ENCODE results near the gene DEK. TPM values are rescaled to one million over a fixed set of nuclear protein-coding genes. Genes with fewer than 3 reads are reported as not detected.
A peak's percentile ranks its signal among the peaks of the same experiment; 100 is the strongest.
"Not testable (repeated sequence)": the region's sequence is repeated elsewhere in the genome, so short reads cannot be mapped to it uniquely, and the experiment has no call there.

The DEK gene
- polyA plus RNA-seq, 6 donors from 2014 or later: 32.5 to 61.2 (median 52.2) TPM

DNA sequence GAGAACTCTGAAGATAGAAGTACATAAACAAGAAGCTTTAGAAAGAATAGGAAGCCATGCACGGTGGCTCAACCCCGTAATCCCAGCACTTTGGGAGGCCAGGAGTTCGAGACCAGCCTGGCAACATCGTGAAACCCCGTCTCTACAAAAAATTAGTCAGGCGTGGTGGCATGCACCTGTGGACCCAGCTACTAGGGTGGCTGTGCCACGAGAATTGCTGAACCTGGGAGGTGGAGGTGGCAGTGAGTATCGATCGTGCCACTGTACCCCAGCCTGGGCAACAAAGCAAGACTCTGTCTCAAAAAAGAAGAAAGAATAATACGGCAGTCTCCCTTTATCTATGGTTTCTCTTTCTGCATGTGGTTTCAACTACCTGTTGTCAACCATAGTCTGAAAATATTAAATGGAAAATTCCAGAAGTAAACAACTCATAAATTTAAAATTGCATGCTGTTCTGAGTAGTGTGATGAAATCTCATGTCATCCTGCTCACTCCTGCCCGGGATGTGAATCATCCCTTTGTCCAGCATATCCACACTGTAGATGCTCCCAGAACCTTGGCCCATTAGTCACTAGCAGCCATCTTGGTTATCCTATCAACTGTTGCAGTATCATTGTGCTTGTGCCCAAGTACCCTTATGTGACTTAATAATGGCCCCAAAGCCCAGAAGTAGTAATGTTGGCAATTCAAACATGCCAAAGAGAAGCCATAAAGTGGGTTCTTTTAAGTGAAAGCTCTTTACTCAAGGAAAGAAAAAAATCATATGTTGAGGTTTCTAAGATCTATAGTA, 22.1 kb downstream of the DEK start:
- ATAC-seq (ENCODE audit: low read depth in 2 of 2) (no peak), DNase-seq (no peak)
- peaks cover 0 to 2% (median 0%) of the 10 kb centered on the region in 7 donors for H3K9me3 Mint-ChIP-seq
- H3K27ac Mint-ChIP-seq: peak overlapping the region in 3 of 6 donors; percentile 38 to 56 (median 44)
- no peaks in the 10 kb centered on the region for H3K27me3 Mint-ChIP-seq
- no peak overlapping the region for H3K4me3 Mint-ChIP-seq
- peaks cover 21 to 48% of the 10 kb centered on the region in 2 donors for H3K36me3 Mint-ChIP-seq
- H3K4me1 Mint-ChIP-seq: peaks cover 4 to 10% (median 7%) of the 10 kb centered on the region in 3 donors

DNA sequence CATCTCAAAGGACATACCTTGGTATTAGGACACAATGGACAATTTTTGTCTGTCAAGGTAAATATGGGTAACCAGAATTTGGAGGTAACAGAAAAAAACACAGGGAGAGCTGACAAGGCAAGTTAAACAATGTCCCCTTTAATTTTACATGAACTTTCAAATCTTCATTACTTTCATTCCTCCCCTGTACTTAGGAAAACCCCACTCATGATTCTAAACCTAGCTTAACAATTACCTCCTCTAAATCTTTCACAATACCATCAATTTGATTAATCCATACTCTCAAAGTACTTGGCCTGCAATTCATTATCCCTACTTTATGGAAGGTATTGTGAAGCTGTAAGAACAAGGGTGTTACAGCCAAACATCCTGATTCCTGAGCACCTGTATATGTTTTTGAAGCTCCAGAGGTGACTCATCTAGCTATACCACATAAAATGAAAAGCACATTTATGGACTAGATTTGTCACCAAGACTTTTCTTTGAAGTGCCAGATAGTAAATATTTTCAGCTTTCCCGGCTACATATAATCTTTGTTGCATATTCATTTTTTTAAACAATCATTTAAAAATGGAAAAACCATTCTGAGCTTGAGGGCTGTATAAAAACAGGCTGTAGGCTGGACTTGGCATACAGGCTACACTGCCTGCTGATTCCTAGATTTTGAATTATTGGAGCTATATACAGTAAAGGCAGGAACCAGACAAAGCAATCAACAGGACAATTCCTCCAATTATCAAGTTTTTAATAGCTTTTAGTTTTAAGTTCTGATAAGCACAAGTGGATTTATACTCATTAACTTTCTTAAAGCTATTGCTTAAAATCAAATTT, 22.9 kb downstream of the DEK start:
- Mint-ChIP-seq H3K4me3 (no peak overlapping the region), H3K4me1 (peaks cover 4 to 10% (median 7%) of the 10 kb centered on the region in 3 donors), H3K9me3 (peaks cover 0 to 2% (median 0%) of the 10 kb centered on the region in 7 donors), H3K36me3 (peaks cover 21 to 44% of the 10 kb centered on the region in 2 donors), H3K27me3 (no peaks in the 10 kb centered on the region), H3K27ac (peak overlapping the region in 1 of 6 donors; percentile 32)
- ATAC-seq (ENCODE audit: low read depth in 2 of 2) (no peak), DNase-seq (no peak)

DNA sequence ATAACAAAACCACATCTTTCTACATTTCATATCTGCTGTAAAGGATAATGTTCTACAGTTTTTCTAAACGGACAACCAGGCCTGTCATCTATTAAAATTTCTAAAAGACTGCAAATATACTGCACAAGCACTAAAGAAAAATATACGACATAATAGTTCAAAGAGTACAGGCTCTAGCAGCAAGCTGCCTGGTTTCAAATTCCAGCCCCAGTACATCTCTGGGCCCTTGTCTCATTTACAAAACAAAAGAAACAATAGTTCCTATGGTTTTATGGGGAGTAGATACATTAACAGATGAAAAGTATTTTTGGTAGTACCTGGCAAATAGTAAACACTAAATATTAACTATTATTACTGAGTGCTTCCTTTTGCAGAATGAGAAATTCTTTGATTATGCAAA, 24.1 kb downstream of the DEK start:
- Mint-ChIP-seq H3K4me3 (no peak overlapping the region), H3K36me3 (peaks cover 12 to 44% of the 10 kb centered on the region in 2 donors), H3K4me1 (peaks cover 0 to 7% (median 2%) of the 10 kb centered on the region in 3 donors), H3K27me3 (no peaks in the 10 kb centered on the region), H3K9me3 (no peaks in the 10 kb centered on the region), H3K27ac (peak overlapping the region in 1 of 6 donors; percentile 11)
- DNase-seq (no peak), ATAC-seq (ENCODE audit: low read depth in 2 of 2) (no peak)

DNA sequence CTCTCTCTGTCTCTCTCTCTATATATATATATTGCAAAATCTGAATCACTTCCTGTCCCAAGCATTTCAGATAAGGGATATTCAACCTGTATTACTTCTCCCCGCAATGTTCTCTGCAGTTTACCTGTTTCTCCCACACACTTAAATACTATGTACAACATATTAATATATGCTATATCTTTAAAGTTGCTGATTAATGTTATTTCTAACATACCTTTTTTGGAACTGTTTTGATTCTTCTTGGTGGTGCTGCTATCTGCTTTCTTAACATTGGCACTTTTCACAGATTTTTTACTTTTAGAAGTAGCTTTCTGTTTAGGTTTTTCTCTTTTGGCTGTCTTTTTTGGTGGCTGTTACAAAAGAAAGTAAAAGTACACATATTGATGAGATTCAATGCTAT, 27.2 kb downstream of the DEK start:
- Mint-ChIP-seq H3K27ac (peak overlapping the region in 1 of 6 donors; percentile 36), H3K27me3 (no peaks in the 10 kb centered on the region), H3K4me1 (peaks cover 0 to 6% (median 4%) of the 10 kb centered on the region in 3 donors), H3K9me3 (peaks cover 0 to 24% (median 12%) of the 10 kb centered on the region in 7 donors), H3K4me3 (no peak overlapping the region), H3K36me3 (peaks cover 19 to 41% of the 10 kb centered on the region in 2 donors)
- ATAC-seq (ENCODE audit: low read depth in 2 of 2) (no peak), DNase-seq (no peak)

DNA sequence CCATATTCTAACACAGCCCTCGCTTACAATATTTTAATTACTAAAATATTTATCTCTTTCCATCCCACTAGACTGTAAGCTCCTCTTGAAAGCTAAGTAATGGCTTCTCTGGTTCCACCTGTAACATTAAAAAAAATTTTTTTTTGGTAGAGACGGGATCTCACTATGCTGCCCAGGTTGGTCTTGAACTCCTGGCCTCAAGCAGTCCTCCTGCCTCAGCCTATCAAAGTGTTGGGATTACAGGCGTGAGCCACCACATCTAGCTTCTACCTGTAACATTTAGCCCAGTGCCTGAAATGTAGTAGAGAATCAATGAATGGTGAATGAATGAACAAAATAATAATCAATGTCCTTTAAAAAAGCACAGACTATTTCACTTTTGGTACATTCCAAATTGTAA, 28.8 kb downstream of the DEK start:
- Mint-ChIP-seq H3K4me3 (no peak overlapping the region), H3K27me3 (no peaks in the 10 kb centered on the region), H3K4me1 (peaks cover 3 to 13% (median 8%) of the 10 kb centered on the region in 3 donors), H3K27ac (no peak overlapping the region), H3K9me3 (peaks cover 5 to 38% (median 29%) of the 10 kb centered on the region in 7 donors), H3K36me3 (peaks cover 36 to 56% of the 10 kb centered on the region in 2 donors)
- ATAC-seq (ENCODE audit: low read depth in 2 of 2): no peak
- no peak for DNase-seq

DNA sequence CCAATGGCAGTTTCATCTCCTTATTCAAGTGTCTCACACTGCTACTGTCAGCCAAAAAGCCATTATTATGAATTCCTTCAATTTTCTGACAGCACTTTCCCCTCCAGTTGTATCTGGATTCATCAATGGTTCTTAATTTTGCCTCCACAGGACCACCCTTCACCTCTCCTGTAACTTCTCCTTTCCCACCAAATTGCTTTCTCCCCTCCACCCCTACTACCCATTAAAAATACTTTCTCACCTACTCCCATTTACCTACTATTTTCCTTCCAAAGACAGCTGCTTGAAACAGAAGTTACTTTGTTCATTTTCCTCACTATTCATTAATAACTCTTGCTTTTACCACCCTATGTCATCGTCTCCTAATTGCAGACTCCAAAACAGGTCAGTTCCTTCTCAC, 29.8 kb downstream of the DEK start:
- Mint-ChIP-seq H3K4me3 (no peak overlapping the region), H3K27ac (peak overlapping the region in 1 of 6 donors; percentile 15), H3K36me3 (peaks cover 42 to 60% of the 10 kb centered on the region in 2 donors), H3K9me3 (peaks cover 5 to 45% (median 36%) of the 10 kb centered on the region in 7 donors), H3K27me3 (no peaks in the 10 kb centered on the region), H3K4me1 (peaks cover 3 to 13% (median 8%) of the 10 kb centered on the region in 3 donors)
- DNase-seq: no peak
- no peak for ATAC-seq (ENCODE audit: low read depth in 2 of 2)

DNA sequence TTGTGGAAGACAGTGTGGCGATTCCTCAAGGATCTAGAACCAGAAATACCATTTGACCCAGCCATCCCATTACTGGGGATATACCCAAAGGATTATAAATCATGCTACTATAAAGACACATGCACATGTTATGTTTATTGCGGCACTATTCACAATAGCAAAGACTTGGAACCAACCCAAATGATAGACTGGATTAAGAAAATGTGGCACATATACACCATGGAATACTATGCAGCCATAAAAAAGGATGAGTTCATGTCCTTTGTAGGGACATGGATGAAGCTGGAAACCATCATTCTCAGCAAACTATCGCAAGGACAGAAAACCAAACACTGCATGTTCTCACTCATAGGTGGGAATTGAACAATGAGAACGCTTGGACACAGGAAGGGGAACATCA, 30.6 kb downstream of the DEK start:
- Mint-ChIP-seq H3K4me1 (peaks cover 3 to 13% (median 11%) of the 10 kb centered on the region in 3 donors), H3K9me3 (peaks cover 5 to 53% (median 41%) of the 10 kb centered on the region in 7 donors), H3K36me3 (peaks cover 48 to 59% of the 10 kb centered on the region in 2 donors)
- not testable (repeated sequence) for ATAC-seq (ENCODE audit: low read depth in 2 of 2); H3K27ac Mint-ChIP-seq; H3K4me3 Mint-ChIP-seq; DNase-seq; H3K27me3 Mint-ChIP-seq

DNA sequence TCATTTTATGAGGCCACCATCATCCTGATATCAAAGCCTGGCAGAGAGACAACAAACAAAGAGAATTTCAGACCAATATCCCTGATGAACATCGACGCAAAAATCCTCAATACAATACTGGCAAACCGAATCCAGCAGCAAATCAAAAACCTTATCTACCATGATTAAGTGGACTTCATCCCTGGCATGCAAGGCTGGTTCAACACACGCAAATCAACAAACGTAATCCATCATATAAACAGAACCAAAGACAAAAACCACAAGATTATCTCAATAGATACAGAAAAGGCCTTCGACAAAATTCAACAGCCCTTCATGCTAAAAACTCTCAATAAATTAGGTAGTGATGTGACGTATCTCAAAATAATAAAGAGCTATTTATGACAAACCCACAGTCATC, 32.5 kb downstream of the DEK start:
- not testable (repeated sequence) for DNase-seq; H3K27me3 Mint-ChIP-seq; ATAC-seq (ENCODE audit: low read depth in 2 of 2); H3K4me3 Mint-ChIP-seq
- H3K4me1 Mint-ChIP-seq: peaks cover 3 to 13% (median 7%) of the 10 kb centered on the region in 3 donors
- peaks cover 56 to 68% of the 10 kb centered on the region in 2 donors for H3K36me3 Mint-ChIP-seq
- peak overlapping the region in 4 of 6 donors; percentile 11 to 91 (median 56) for H3K27ac Mint-ChIP-seq
- peaks cover 5 to 53% (median 41%) of the 10 kb centered on the region in 7 donors for H3K9me3 Mint-ChIP-seq

DNA sequence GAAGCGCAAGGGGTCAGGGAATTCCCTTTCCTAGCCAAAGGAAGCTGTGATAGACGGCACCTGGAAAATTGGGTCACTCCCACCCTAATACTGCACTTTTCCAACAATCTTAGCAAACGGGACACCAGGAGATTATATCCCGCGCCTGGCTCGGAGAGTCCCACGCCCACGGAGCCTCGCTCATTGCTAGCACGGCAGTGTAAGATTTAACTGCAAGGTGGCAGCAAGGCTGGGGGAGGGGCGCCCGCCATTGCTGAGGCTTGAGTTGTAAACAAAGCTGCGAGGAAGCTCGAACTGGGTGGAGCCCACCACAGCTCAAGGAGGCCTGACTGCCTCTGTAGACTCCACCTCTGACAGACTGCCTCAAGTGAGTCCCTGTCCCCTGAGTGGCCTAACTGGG, 35.7 kb downstream of the DEK start:
- H3K27ac Mint-ChIP-seq; H3K4me3 Mint-ChIP-seq; ATAC-seq (ENCODE audit: low read depth in 2 of 2); DNase-seq; H3K27me3 Mint-ChIP-seq: not testable (repeated sequence)
- H3K4me1 Mint-ChIP-seq: peaks cover 3 to 13% (median 7%) of the 10 kb centered on the region in 3 donors
- peaks cover 5 to 43% (median 37%) of the 10 kb centered on the region in 7 donors for H3K9me3 Mint-ChIP-seq
- peaks cover 44 to 52% of the 10 kb centered on the region in 2 donors for H3K36me3 Mint-ChIP-seq

DNA sequence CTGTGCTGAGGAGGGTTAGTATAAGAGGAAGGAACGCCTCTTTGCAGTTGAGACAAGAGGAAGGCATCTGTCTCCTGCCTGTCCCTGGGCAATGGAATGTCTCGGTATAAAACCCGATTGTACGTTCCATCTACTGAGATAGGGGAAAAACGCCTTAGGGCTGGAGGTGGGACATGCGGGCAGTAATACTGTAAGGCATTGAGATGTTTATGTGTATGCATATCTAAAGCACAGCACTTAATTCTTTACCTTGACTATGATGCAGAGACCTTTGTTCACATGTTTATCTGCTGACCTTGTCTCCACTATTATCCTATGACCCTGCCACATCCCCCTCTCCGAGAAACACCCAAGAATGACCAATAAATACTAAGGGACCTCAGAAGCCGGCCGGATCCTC, 37.2 kb downstream of the DEK start:
- DNase-seq; H3K27me3 Mint-ChIP-seq; H3K4me1 Mint-ChIP-seq; ATAC-seq (ENCODE audit: low read depth in 2 of 2); H3K4me3 Mint-ChIP-seq: not testable (repeated sequence)
- peak overlapping the region in 3 of 6 donors; percentile 35 to 83 (median 47) for H3K27ac Mint-ChIP-seq
- H3K36me3 Mint-ChIP-seq: peaks cover 37 to 45% of the 10 kb centered on the region in 2 donors
- peaks cover 5 to 32% (median 29%) of the 10 kb centered on the region in 7 donors for H3K9me3 Mint-ChIP-seq

DNA sequence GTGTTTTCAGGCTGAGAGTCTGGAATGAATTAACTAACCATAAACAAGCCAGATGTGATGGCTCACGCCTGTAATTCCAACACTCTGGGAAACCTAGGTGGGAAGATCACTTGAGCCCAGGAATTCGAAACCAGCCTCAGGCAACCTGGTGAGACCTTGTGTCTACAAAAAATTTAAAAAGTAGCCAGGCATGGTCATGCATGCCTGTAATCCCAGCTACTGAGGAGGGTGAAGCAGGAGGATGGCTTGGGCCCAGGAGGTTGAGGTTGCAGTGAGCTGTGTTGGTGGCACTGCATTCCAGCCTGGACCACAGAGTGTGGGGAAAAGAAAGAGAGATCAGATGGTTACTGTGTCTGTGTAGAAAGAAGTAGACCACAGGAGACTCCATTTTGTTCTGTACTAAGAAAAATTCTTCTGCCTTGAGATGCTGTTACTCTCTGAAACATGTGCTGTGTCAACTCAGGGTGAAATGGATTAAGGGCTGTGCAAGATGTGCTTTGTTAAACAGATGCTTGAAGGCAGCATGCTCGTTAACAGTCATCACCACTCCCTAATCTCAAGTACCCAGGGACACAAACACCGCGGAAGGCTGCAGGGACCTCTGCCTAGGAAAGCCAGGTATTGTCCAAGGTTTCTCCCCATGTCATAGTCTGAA, 37.8 kb downstream of the DEK start:
- not testable (repeated sequence) for H3K4me1 Mint-ChIP-seq; ATAC-seq (ENCODE audit: low read depth in 2 of 2); H3K4me3 Mint-ChIP-seq; H3K27me3 Mint-ChIP-seq; DNase-seq
- Mint-ChIP-seq H3K9me3 (peaks cover 5 to 26% (median 23%) of the 10 kb centered on the region in 7 donors), H3K27ac (peak overlapping the region in 4 of 6 donors; percentile 11 to 80 (median 44)), H3K36me3 (peaks cover 33 to 39% of the 10 kb centered on the region in 2 donors)

DNA sequence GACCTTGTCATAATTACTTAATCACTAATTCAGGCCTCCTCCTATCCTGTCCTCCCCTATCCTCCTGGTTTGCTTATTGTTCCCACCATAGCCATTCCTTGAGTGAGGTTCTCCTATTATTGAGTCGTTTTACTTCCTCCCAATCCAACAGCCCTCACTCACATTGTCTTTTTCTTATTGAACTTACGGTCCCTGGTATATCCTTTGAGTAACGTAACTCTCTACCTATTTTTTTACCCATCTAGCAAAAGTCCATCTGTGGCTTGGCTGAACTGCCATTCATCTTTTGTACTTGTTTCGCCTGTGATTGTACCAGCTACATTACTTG, 43.1 kb downstream of the DEK start:
- Mint-ChIP-seq H3K4me3 (no peak overlapping the region), H3K36me3 (peaks cover 29 to 45% of the 10 kb centered on the region in 2 donors)

DNA sequence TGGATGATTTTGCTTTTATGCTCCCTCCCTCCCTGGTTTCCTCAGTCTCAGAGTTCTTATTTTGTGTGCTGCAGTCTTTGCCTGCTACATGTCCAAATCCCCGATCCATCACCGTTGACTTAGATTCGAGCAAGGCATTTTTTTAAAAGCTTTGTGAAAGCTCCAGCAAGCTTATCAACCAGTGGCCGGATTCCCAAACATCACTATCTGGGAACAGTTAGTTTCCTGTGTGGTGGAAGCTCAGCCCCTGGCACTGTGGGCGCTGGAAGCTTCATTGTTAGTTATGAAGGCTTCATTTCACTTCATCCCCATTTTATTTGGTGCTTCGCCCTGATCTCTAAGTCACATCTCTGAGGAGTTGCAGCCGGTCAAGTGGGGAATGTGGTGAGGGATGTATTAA, 44.7 kb downstream of the DEK start:
- Mint-ChIP-seq H3K27ac (peak overlapping the region in 1 of 6 donors; percentile 25), H3K36me3 (peaks cover 24 to 45% of the 10 kb centered on the region in 2 donors), H3K27me3 (no peaks in the 10 kb centered on the region), H3K4me1 (peaks cover 19 to 22% (median 21%) of the 10 kb centered on the region in 3 donors), H3K9me3 (no peaks in the 10 kb centered on the region), H3K4me3 (no peak overlapping the region)
- DNase-seq (no peak), ATAC-seq (ENCODE audit: low read depth in 2 of 2) (no peak)

More for the DNA sequence above, 43.1 kb downstream of the DEK start:
- DNase-seq: no peak
- Mint-ChIP-seq H3K27me3 (no peaks in the 10 kb centered on the region), H3K27ac (peak overlapping the region in 4 of 6 donors; percentile 6 to 88 (median 25)), H3K4me1 (peaks cover 3 to 11% (median 6%) of the 10 kb centered on the region in 3 donors), H3K9me3 (no peaks in the 10 kb centered on the region)
- no peak for ATAC-seq (ENCODE audit: low read depth in 2 of 2)

All from naive B cell (primary cell).